ENCODE data around the gene NOTUM. TPM values are rescaled to one million over a fixed set of nuclear protein-coding genes. Genes with fewer than 3 reads are reported as not detected.
A peak's percentile ranks its signal among the peaks of the same experiment; 100 is the strongest.

Gene NOTUM
- total and polyA plus RNA-seq, 2 experiments from 2014 or later = 0.29 to 1.6 TPM

DNA sequence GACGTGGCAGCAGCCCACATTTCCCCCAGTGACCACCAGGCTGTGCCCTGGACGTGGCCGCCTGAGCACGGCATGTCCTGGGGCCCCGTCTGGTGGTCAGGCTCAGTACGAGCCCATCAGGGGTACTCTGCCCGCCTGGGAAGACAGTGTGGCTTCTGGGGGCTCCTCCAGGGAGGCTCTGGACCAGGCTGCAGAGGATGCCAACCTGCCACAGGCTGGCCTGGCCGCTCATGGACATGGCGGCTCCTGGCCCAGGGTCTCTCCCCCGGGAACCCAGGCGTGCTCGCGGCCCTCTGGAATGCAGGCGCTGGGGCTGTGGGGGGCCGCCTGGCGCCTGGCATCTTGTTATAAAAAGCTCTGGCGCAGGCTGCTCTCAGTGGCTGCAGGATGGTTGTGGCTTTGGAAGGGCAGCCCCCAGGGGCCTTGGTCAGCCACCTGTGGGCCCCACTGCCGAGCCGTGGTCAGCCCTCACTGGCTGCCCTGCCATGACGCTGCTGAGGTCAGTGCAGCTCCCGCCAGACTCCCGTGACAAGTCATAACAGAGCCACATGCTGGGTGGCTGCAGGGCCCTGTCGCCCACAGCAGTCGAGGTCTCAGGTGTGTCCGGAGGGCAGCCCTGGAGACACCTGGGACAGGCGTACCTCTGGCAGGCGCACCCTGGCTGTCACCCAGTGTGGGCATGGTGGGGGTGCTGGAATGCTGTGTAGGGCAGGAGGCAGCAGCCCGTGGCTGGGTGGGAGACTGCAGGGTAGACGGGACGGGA lies 46.7 kb upstream of the NOTUM start:
- Mint-ChIP-seq H3K4me1 (no peaks in the 10 kb centered on the region), H3K9me3 (no peaks in the 10 kb centered on the region), H3K27me3 (ENCODE audit: insufficient read depth, low read depth, poor library complexity) (peaks cover 14% of the 10 kb centered on the region), H3K27ac (no peak overlapping the region), H3K36me3 (ENCODE audit: low read depth) (no peaks in the 10 kb centered on the region), H3K4me3 (no peak overlapping the region)
- no peak overlapping the region for H3K4me2 ChIP-seq
- no peak for DNase-seq (ENCODE audit: low spot score)
- H3F3A ChIP-seq (replicated peaks; ENCODE audit: low read depth) = 0 out of 2 replicates have a peak, but pooled peaks cover 2% of the 10 kb centered on the region
- H3K36me3 ChIP-seq (ENCODE audit: insufficient read depth) = no peaks in the 10 kb centered on the region
- H3K9me2 ChIP-seq (ENCODE audit: insufficient read depth) = no peaks in the 10 kb centered on the region
- no peaks in the 10 kb centered on the region for H3K4me1 ChIP-seq (ENCODE audit: insufficient read depth)
- H3K4me3 ChIP-seq = no peak overlapping the region
- no peak; the same call in 2 of the 3 replicates for ATAC-seq
- no peak overlapping the region for H3K27ac ChIP-seq (ENCODE audit: low read depth)
- no peaks in the 10 kb centered on the region for H3K27me3 ChIP-seq (ENCODE audit: insufficient read depth)
- TF ChIP-seq CREB1 (CRISPR knock-in tag; IDR thresholded peaks at IDR 0.05; ENCODE audit: low read depth) = no peak
- TF ChIP-seq, protein P1, sequence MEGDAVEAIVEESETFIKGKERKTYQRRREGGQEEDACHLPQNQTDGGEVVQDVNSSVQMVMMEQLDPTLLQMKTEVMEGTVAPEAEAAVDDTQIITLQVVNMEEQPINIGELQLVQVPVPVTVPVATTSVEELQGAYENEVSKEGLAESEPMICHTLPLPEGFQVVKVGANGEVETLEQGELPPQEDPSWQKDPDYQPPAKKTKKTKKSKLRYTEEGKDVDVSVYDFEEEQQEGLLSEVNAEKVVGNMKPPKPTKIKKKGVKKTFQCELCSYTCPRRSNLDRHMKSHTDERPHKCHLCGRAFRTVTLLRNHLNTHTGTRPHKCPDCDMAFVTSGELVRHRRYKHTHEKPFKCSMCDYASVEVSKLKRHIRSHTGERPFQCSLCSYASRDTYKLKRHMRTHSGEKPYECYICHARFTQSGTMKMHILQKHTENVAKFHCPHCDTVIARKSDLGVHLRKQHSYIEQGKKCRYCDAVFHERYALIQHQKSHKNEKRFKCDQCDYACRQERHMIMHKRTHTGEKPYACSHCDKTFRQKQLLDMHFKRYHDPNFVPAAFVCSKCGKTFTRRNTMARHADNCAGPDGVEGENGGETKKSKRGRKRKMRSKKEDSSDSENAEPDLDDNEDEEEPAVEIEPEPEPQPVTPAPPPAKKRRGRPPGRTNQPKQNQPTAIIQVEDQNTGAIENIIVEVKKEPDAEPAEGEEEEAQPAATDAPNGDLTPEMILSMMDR (conservative IDR thresholded peaks at IDR 0.05; ENCODE audit: low read depth in 2 of 2) = peak in 1 of 2 experiments; percentile 31; a peak in 1 of 4 replicates
- no peaks in the 10 kb centered on the region for H4K20me1 ChIP-seq (replicated peaks; ENCODE audit: insufficient read depth)
- H3K79me2 ChIP-seq (replicated peaks; ENCODE audit: insufficient read depth) = no peaks in the 10 kb centered on the region
- no peak overlapping the region for H2AFZ ChIP-seq

DNA sequence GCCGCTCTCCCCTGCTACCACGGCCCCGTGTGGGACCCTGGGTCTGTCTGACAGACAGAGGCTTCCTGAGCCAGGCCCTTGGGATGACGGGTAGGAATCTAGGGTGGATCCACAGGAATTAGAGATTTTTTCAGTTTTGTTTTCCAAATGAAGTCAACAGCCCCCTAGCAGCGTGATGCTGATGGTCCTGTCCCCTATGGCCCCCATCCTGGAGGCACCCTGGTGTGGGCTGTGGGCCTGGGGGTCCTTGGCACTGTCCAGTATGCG lies 46.2 kb upstream of the NOTUM start:
- Histone ChIP-seq H3K79me2 (replicated peaks; ENCODE audit: insufficient read depth) (no peaks in the 10 kb centered on the region), H3K27me3 (ENCODE audit: insufficient read depth) (no peaks in the 10 kb centered on the region), H3K4me3 (no peak overlapping the region), H4K20me1 (replicated peaks; ENCODE audit: insufficient read depth) (0 out of 2 replicates have a peak, but pooled peaks cover 2% of the 10 kb centered on the region), H3K4me1 (ENCODE audit: insufficient read depth) (no peaks in the 10 kb centered on the region), H3K9me2 (ENCODE audit: insufficient read depth) (no peaks in the 10 kb centered on the region), H3K27ac (ENCODE audit: low read depth) (no peak overlapping the region), H3K36me3 (ENCODE audit: insufficient read depth) (no peaks in the 10 kb centered on the region), H3F3A (replicated peaks; ENCODE audit: low read depth) (0 out of 2 replicates have a peak, but pooled peaks cover 2% of the 10 kb centered on the region), H3K4me2 (no peak overlapping the region), H2AFZ (no peak overlapping the region)
- Mint-ChIP-seq H3K36me3 (ENCODE audit: low read depth) (no peaks in the 10 kb centered on the region), H3K9me3 (no peaks in the 10 kb centered on the region), H3K4me1 (no peaks in the 10 kb centered on the region), H3K27me3 (ENCODE audit: insufficient read depth, low read depth, poor library complexity) (peaks cover 14% of the 10 kb centered on the region), H3K27ac (no peak overlapping the region), H3K4me3 (no peak overlapping the region)
- DNase-seq (ENCODE audit: low spot score) (no peak), ATAC-seq (no peak)
- TF ChIP-seq POLR2AphosphoS5 (IDR thresholded peaks at IDR 0.05; ENCODE audit: low read depth) (no peak), CREB1 (CRISPR knock-in tag; IDR thresholded peaks at IDR 0.05; ENCODE audit: low read depth) (no peak), NANOG (IDR thresholded peaks at IDR 0.05; ENCODE audit: borderline replicate concordance) (no peak), EZH2 (IDR thresholded peaks at IDR 0.05; ENCODE audit: low read depth, unreplicated experiment) (no peak)
- TF ChIP-seq, protein P2, sequence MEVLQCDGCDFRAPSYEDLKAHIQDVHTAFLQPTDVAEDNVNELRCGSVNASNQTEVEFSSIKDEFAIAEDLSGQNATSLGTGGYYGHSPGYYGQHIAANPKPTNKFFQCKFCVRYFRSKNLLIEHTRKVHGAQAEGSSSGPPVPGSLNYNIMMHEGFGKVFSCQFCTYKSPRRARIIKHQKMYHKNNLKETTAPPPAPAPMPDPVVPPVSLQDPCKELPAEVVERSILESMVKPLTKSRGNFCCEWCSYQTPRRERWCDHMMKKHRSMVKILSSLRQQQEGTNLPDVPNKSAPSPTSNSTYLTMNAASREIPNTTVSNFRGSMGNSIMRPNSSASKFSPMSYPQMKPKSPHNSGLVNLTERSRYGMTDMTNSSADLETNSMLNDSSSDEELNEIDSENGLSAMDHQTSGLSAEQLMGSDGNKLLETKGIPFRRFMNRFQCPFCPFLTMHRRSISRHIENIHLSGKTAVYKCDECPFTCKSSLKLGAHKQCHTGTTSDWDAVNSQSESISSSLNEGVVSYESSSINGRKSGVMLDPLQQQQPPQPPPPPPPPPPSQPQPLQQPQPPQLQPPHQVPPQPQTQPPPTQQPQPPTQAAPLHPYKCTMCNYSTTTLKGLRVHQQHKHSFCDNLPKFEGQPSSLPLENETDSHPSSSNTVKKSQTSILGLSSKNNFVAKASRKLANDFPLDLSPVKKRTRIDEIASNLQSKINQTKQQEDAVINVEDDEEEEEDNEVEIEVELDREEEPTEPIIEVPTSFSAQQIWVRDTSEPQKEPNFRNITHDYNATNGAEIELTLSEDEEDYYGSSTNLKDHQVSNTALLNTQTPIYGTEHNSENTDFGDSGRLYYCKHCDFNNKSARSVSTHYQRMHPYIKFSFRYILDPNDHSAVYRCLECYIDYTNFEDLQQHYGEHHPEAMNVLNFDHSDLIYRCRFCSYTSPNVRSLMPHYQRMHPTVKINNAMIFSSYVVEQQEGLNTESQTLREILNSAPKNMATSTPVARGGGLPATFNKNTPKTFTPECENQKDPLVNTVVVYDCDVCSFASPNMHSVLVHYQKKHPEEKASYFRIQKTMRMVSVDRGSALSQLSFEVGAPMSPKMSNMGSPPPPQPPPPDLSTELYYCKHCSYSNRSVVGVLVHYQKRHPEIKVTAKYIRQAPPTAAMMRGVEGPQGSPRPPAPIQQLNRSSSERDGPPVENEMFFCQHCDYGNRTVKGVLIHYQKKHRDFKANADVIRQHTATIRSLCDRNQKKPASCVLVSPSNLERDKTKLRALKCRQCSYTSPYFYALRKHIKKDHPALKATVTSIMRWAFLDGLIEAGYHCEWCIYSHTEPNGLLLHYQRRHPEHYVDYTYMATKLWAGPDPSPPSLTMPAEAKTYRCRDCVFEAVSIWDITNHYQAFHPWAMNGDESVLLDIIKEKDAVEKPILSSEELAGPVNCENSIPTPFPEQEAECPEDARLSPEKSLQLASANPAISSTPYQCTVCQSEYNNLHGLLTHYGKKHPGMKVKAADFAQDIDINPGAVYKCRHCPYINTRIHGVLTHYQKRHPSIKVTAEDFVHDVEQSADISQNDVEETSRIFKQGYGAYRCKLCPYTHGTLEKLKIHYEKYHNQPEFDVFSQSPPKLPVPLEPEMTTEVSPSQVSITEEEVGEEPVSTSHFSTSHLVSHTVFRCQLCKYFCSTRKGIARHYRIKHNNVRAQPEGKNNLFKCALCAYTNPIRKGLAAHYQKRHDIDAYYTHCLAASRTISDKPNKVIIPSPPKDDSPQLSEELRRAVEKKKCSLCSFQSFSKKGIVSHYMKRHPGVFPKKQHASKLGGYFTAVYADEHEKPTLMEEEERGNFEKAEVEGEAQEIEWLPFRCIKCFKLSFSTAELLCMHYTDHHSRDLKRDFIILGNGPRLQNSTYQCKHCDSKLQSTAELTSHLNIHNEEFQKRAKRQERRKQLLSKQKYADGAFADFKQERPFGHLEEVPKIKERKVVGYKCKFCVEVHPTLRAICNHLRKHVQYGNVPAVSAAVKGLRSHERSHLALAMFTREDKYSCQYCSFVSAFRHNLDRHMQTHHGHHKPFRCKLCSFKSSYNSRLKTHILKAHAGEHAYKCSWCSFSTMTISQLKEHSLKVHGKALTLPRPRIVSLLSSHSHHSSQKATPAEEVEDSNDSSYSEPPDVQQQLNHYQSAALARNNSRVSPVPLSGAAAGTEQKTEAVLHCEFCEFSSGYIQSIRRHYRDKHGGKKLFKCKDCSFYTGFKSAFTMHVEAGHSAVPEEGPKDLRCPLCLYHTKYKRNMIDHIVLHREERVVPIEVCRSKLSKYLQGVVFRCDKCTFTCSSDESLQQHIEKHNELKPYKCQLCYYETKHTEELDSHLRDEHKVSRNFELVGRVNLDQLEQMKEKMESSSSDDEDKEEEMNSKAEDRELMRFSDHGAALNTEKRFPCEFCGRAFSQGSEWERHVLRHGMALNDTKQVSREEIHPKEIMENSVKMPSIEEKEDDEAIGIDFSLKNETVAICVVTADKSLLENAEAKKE (CRISPR knock-in tag; IDR thresholded peaks at IDR 0.05) = no peak

All from GM23338 (cell line).